C4-2B (cell line): ENCODE data around the gene UBAP1.

Experiments used
- CTCF ChIP-seq: fragments of 450-650 bp; conservative IDR thresholded peaks from 2 replicates; pipeline ENCODE4 v1.5.1; 2017; ENCODE audit warnings: mild to moderate bottlenecking
- ZFX ChIP-seq: fragments of 450-650 bp; IDR thresholded peaks from 2 replicates; pipeline ENCODE4 v1.6.1; 2017

GRCh38 chr9:34211395-34211794 is 32.6 kb downstream of the UBAP1 start:
- TF ChIP-seq CTCF (no peak), ZFX (no peak)
